Measurements from ENCODE around the gene SCARB2. TPM values are rescaled to one million over a fixed set of nuclear protein-coding genes. Genes with fewer than 3 reads are reported as not detected.

SCARB2 gene
- total RNA-seq, 1 experiment from 2014 or later: 37.6 TPM

DNA sequence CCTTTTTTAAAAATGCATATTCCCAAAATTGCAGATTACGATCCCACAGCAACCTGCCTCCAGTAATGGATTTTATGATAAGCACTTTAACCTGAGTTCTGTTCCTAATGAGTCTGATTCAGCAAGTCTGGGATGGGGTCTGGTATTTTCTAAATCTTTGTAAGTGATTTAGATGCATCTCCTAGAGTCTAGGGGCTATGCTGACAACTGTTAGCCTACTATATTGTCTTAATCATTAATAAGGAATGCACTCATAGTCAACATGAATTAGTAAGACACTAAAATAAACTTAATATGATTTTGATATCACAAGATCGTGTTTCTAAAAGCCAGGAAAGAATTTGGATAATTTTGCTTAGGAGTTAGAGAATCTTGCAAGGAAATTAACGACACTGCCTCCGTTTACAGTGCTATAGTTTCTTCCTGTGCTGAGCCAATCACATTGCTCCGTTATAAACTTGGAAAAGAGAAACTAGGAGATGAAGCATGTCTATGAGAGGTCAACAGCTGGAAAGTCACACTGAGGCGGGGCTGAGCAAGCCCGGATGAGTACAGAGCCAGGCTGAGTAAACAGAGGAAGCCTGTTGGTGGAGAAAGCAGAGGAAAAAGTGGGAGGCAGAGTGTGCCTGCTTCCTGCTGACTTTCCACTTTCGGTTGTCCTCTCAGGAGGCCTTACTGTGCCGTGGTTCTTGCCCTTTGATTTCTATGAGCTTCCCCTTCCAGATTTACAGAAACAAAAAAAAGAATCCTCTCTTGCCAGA, 5.4 kb downstream of the SCARB2 start:
- no peaks in the 10 kb centered on the region for H3K9me2 ChIP-seq (ENCODE audit: insufficient read depth)
- peak in 1 of 2 experiments; percentile 13 for DNase-seq
- H4K20me1 ChIP-seq (ENCODE audit: insufficient read depth): no peaks in the 10 kb centered on the region
- intact Hi-C loops (cut with micrococcal nuclease; ENCODE audit: unreplicated experiment): no loop called here
- no peak overlapping the region for H3K4me3 ChIP-seq
- H3F3A ChIP-seq (ENCODE audit: insufficient read depth, low read depth): peaks cover 8% of the 10 kb centered on the region; the same call in 1 of the 2 replicates
- peaks cover 24% of the 10 kb centered on the region for H3K4me1 ChIP-seq (replicated peaks; ENCODE audit: insufficient read depth)
- no peaks in the 10 kb centered on the region for H3K9me3 ChIP-seq (ENCODE audit: insufficient read depth, low read depth)
- 0 out of 2 replicates have a peak overlapping the region, but pooled peaks have one; percentile 32 for H3K27ac ChIP-seq
- TF ChIP-seq EZH2 (IDR thresholded peaks at IDR 0.05; ENCODE audit: low read depth): no peak
- TF ChIP-seq, protein P1, sequence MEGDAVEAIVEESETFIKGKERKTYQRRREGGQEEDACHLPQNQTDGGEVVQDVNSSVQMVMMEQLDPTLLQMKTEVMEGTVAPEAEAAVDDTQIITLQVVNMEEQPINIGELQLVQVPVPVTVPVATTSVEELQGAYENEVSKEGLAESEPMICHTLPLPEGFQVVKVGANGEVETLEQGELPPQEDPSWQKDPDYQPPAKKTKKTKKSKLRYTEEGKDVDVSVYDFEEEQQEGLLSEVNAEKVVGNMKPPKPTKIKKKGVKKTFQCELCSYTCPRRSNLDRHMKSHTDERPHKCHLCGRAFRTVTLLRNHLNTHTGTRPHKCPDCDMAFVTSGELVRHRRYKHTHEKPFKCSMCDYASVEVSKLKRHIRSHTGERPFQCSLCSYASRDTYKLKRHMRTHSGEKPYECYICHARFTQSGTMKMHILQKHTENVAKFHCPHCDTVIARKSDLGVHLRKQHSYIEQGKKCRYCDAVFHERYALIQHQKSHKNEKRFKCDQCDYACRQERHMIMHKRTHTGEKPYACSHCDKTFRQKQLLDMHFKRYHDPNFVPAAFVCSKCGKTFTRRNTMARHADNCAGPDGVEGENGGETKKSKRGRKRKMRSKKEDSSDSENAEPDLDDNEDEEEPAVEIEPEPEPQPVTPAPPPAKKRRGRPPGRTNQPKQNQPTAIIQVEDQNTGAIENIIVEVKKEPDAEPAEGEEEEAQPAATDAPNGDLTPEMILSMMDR (conservative IDR thresholded peaks at IDR 0.05): no peak
- H3K79me2 ChIP-seq (ENCODE audit: low read depth): peaks cover 80% of the 10 kb centered on the region
- H3K36me3 ChIP-seq (ENCODE audit: low read depth): 0 out of 2 replicates have a peak, but pooled peaks cover 11% of the 10 kb centered on the region
- POLR2A ChIA-PET (ENCODE audit: unreplicated experiment): interaction anchor here (0.6 kb wide), 1 partner anchor 23 kb away, joined by 9 read pairs; no protein-coding TSS in a partner anchor
- CTCF ChIA-PET: no interaction called here
- peak overlapping the region; percentile 28; the same call in 1 of the 2 replicates for H3K4me2 ChIP-seq
- no TSS peak for BruUV-seq (replicated peaks)
- no peak overlapping the region for H2AFZ ChIP-seq
- no peaks in the 10 kb centered on the region for H3K27me3 ChIP-seq (ENCODE audit: insufficient read depth, low read depth)

DNA sequence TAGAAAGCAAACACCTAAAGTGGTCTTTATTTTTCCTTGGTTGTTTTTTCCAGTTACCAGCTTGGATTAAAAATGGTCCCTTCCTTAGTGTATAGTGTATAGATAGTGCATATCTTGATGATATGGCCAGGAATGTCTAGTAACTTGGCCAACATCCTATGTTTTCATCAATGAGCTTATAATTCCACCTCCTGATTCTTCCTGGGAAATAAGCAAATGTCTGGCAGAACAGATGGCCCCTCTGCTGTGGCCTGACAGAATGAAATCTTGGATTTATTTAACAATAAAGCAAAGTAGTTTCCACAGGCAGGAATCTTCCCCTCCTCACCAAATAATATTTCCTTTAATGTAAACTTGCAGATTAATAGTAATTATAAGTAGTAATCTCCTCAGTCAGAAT, 6.1 kb downstream of the SCARB2 start:
- Histone ChIP-seq H3K4me3 (no peak overlapping the region), H3K27me3 (ENCODE audit: insufficient read depth, low read depth) (no peaks in the 10 kb centered on the region), H4K20me1 (ENCODE audit: insufficient read depth) (no peaks in the 10 kb centered on the region), H3K9me3 (ENCODE audit: insufficient read depth, low read depth) (no peaks in the 10 kb centered on the region), H3K9me2 (ENCODE audit: insufficient read depth) (no peaks in the 10 kb centered on the region), H3K4me1 (replicated peaks; ENCODE audit: insufficient read depth) (peaks cover 23% of the 10 kb centered on the region), H3K27ac (no peak overlapping the region), H2AFZ (no peak overlapping the region), H3K36me3 (ENCODE audit: low read depth) (0 out of 2 replicates have a peak, but pooled peaks cover 11% of the 10 kb centered on the region), H3F3A (ENCODE audit: insufficient read depth, low read depth) (peaks cover 2% of the 10 kb centered on the region; the same call in 1 of the 2 replicates), H3K4me2 (no peak overlapping the region), H3K79me2 (ENCODE audit: low read depth) (peaks cover 78% of the 10 kb centered on the region)
- no peak for DNase-seq
- intact Hi-C loops (cut with micrococcal nuclease; ENCODE audit: unreplicated experiment): no loop called here
- ChIA-PET CTCF (no interaction called here), POLR2A (ENCODE audit: unreplicated experiment) (no interaction called here)
- BruUV-seq (replicated peaks): no TSS peak
- TF ChIP-seq, protein P1 (conservative IDR thresholded peaks at IDR 0.05): no peak
- no peak for TF ChIP-seq EZH2 (IDR thresholded peaks at IDR 0.05; ENCODE audit: low read depth)

DNA sequence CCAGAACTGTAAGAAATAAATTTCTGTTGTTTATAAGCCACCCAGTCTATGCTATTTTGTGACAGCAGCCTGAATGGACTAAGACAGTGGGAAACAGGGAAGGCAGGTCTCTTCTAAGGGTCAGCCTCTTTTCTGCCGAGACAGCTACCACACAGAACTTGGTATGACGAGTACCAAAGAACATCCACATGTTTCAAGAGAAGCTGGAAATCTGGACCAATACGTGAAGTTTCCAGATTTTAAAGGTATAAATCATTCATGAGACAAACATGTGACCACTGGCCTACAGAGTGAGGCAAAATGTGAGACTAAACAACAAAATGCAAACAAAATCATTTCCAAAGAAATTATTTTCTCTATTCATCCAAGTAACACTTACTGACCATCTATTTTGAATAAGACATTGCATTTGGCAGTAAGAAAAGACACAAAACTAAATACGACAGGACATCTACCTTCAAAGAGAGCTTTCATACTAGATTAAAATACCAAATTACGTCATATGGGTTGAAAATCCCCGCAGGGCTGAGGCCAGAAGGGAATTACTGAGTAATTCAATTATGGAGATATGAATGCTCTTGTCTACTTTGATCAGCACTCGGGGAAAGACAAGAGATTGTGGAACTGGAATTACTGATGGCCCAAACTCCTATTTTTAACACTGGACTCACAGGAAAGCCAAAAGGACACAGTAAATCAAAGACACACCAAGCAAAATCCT, 7.2 kb downstream of the SCARB2 start:
- TF ChIP-seq EZH2 (IDR thresholded peaks at IDR 0.05; ENCODE audit: low read depth): no peak
- TF ChIP-seq, protein P1 (conservative IDR thresholded peaks at IDR 0.05): no peak
- H3K79me2 ChIP-seq (ENCODE audit: low read depth): peaks cover 75% of the 10 kb centered on the region
- intact Hi-C loops (cut with micrococcal nuclease; ENCODE audit: unreplicated experiment): no loop called here
- POLR2A ChIA-PET (ENCODE audit: unreplicated experiment): no interaction called here
- H3K4me2 ChIP-seq: no peak overlapping the region
- no peaks in the 10 kb centered on the region for H3K9me3 ChIP-seq (ENCODE audit: insufficient read depth, low read depth)
- no TSS peak for BruUV-seq (replicated peaks)
- no peaks in the 10 kb centered on the region for H3K27me3 ChIP-seq (ENCODE audit: insufficient read depth, low read depth)
- no peaks in the 10 kb centered on the region for H4K20me1 ChIP-seq (ENCODE audit: insufficient read depth)
- CTCF ChIA-PET: no interaction called here
- no peaks in the 10 kb centered on the region for H3K9me2 ChIP-seq (ENCODE audit: insufficient read depth)
- peaks cover 14% of the 10 kb centered on the region for H3K4me1 ChIP-seq (replicated peaks; ENCODE audit: insufficient read depth)
- no peak overlapping the region for H2AFZ ChIP-seq
- no peak overlapping the region for H3K4me3 ChIP-seq
- 0 out of 2 replicates have a peak, but pooled peaks cover 11% of the 10 kb centered on the region for H3K36me3 ChIP-seq (ENCODE audit: low read depth)
- H3F3A ChIP-seq (ENCODE audit: insufficient read depth, low read depth): no peaks in the 10 kb centered on the region; the same call in 1 of the 2 replicates
- DNase-seq: no peak
- no peak overlapping the region for H3K27ac ChIP-seq

Measured in PC-9 (cell line).